Measurements from ENCODE around the gene SLC24A3.

The SLC24A3 gene

DNA sequence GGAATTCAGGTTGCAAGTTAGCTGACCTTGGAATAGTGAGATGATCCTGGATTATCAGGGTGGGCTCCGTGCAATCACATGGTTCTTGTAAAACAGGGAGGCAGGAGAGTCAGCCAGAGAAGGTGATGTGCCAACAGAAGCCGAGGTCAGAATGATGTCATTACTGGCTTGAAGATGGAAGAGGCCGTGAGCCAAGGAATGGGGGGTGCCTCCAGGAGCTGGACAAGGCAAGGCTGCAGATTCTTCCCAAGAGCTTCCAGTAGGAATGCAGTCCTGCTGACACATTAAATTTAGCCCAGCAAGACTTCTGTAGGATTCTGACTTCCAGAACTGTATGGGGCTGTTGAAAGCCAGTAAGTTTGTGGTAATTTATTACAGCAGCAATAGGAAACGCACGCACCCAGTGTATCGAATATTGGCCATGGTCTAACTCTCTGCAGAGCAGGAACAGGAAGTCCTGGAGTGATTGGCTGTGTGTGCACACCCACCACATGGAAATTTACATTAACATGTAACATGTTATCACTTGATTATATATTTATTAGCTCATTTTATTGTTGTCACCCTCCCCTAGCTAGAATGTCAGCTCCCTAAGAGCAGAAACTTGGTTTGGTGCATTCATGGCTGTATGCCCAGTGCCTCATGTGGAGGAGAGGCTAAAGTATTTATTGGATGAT is 19.1 kb downstream of the SLC24A3 start:
- POLR2A ChIA-PET, result no interaction called here
- no peak for DNase-seq (ENCODE audit: extremely low spot score)
- TF ChIP-seq HDGF (IDR thresholded peaks at IDR 0.05; ENCODE audit: borderline replicate concordance) (no peak), BHLHE40 (IDR thresholded peaks at IDR 0.05; ENCODE audit: borderline replicate concordance) (no peak), SP1 (IDR thresholded peaks at IDR 0.05) (no peak), LEF1 (IDR thresholded peaks at IDR 0.05; ENCODE audit: borderline replicate concordance) (no peak), NFRKB (IDR thresholded peaks at IDR 0.05) (no peak), TARDBP (IDR thresholded peaks at IDR 0.05) (no peak), FOXM1 (IDR thresholded peaks at IDR 0.05; ENCODE audit: borderline replicate concordance) (no peak), L3MBTL2 (conservative IDR thresholded peaks at IDR 0.05) (no peak), ELF4 (IDR thresholded peaks at IDR 0.05) (no peak), ARNT (IDR thresholded peaks at IDR 0.05) (no peak)
- TF ChIP-seq, protein P1, sequence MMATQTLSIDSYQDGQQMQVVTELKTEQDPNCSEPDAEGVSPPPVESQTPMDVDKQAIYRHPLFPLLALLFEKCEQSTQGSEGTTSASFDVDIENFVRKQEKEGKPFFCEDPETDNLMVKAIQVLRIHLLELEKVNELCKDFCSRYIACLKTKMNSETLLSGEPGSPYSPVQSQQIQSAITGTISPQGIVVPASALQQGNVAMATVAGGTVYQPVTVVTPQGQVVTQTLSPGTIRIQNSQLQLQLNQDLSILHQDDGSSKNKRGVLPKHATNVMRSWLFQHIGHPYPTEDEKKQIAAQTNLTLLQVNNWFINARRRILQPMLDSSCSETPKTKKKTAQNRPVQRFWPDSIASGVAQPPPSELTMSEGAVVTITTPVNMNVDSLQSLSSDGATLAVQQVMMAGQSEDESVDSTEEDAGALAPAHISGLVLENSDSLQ (IDR thresholded peaks at IDR 0.05), result no peak
- CTCF ChIA-PET, result interaction anchor here (0.6 kb wide), 1 partner anchor 176 kb away, joined by 4 read pairs; no protein-coding TSS in a partner anchor

GRCh38 chr20:19232997-19233794 is 20.8 kb downstream of the SLC24A3 start:
- DNase-seq (ENCODE audit: extremely low spot score), result no peak
- CTCF ChIA-PET, result no interaction called here
- POLR2A ChIA-PET, result no interaction called here
- TF ChIP-seq BHLHE40 (IDR thresholded peaks at IDR 0.05; ENCODE audit: borderline replicate concordance) (no peak), ELF4 (IDR thresholded peaks at IDR 0.05) (no peak)

GRCh38 chr20:19236371-19237055 is 24.1 kb downstream of the SLC24A3 start:
- DNase-seq (ENCODE audit: extremely low spot score), result no peak
- ChIA-PET POLR2A (no interaction called here), CTCF (no interaction called here)
- TF ChIP-seq NFRKB (IDR thresholded peaks at IDR 0.05) (no peak), FOXM1 (IDR thresholded peaks at IDR 0.05; ENCODE audit: borderline replicate concordance) (no peak), TARDBP (IDR thresholded peaks at IDR 0.05) (no peak), FOXA1 (IDR thresholded peaks at IDR 0.05) (no peak), ELF4 (IDR thresholded peaks at IDR 0.05) (no peak), CTBP1 (IDR thresholded peaks at IDR 0.05; ENCODE audit: borderline replicate concordance) (no peak), FOXK2 (IDR thresholded peaks at IDR 0.05) (no peak), L3MBTL2 (conservative IDR thresholded peaks at IDR 0.05) (no peak), LEF1 (IDR thresholded peaks at IDR 0.05; ENCODE audit: borderline replicate concordance) (no peak), SUZ12 (IDR thresholded peaks at IDR 0.05) (no peak), SP1 (IDR thresholded peaks at IDR 0.05) (no peak), HDGF (IDR thresholded peaks at IDR 0.05; ENCODE audit: borderline replicate concordance) (no peak), ARNT (IDR thresholded peaks at IDR 0.05) (no peak), BHLHE40 (IDR thresholded peaks at IDR 0.05; ENCODE audit: borderline replicate concordance) (no peak), ZNF384 (IDR thresholded peaks at IDR 0.05) (no peak)
- TF ChIP-seq, protein P1 (IDR thresholded peaks at IDR 0.05), result no peak

GRCh38 chr20:19241440-19241839 is 29.0 kb downstream of the SLC24A3 start:
- no peak for DNase-seq (ENCODE audit: extremely low spot score)
- ChIA-PET POLR2A (no interaction called here), CTCF (no interaction called here)
- TF ChIP-seq SUZ12 (IDR thresholded peaks at IDR 0.05), result no peak
- no peak for TF ChIP-seq ZNF384 (IDR thresholded peaks at IDR 0.05)
- TF ChIP-seq FOXM1 (IDR thresholded peaks at IDR 0.05; ENCODE audit: borderline replicate concordance), result no peak
- TF ChIP-seq L3MBTL2 (conservative IDR thresholded peaks at IDR 0.05), result no peak
- no peak for TF ChIP-seq LEF1 (IDR thresholded peaks at IDR 0.05; ENCODE audit: borderline replicate concordance)
- TF ChIP-seq SP1 (IDR thresholded peaks at IDR 0.05), result no peak
- no peak for TF ChIP-seq BHLHE40 (IDR thresholded peaks at IDR 0.05; ENCODE audit: borderline replicate concordance)
- no peak for TF ChIP-seq NFRKB (IDR thresholded peaks at IDR 0.05)
- no peak for TF ChIP-seq HDGF (IDR thresholded peaks at IDR 0.05; ENCODE audit: borderline replicate concordance)
- no peak for TF ChIP-seq TARDBP (IDR thresholded peaks at IDR 0.05)
- TF ChIP-seq, protein P1 (IDR thresholded peaks at IDR 0.05), result no peak
- TF ChIP-seq FOXA1 (IDR thresholded peaks at IDR 0.05), result no peak

GRCh38 chr20:19244291-19244690 is 31.8 kb downstream of the SLC24A3 start:
- ChIA-PET CTCF (no interaction called here), POLR2A (no interaction called here)
- TF ChIP-seq SP1 (IDR thresholded peaks at IDR 0.05), result no peak
- no peak for TF ChIP-seq CTBP1 (IDR thresholded peaks at IDR 0.05; ENCODE audit: borderline replicate concordance)
- TF ChIP-seq LEF1 (IDR thresholded peaks at IDR 0.05; ENCODE audit: borderline replicate concordance), result no peak
- no peak for TF ChIP-seq BHLHE40 (IDR thresholded peaks at IDR 0.05; ENCODE audit: borderline replicate concordance)
- TF ChIP-seq, protein P1 (IDR thresholded peaks at IDR 0.05), result no peak
- TF ChIP-seq ELF4 (IDR thresholded peaks at IDR 0.05), result no peak
- DNase-seq (ENCODE audit: extremely low spot score), result no peak
